GM23248 (cell line): ENCODE measurements around the gene EGLN1.

ENCODE experiments used
- EZH2 ChIP-seq: fragments of 200-600 bp; sonication (generic); IDR thresholded peaks from 2 replicates; pipeline ENCODE4 v1.6.1; 2018; ENCODE audit warnings: antibody characterized with exemption, mild to moderate bottlenecking; ENCODE audit not compliant: insufficient read depth, poor library complexity, severe bottlenecking
- EZH2phosphoT487 ChIP-seq: fragments of 200-600 bp; sonication (generic); IDR thresholded peaks from 2 replicates; pipeline ENCODE4 v1.6.1; 2018; ENCODE audit warnings: antibody characterized with exemption, moderate library complexity, mild to moderate bottlenecking, low read depth; ENCODE audit not compliant: insufficient read depth

GRCh38 chr1:231318015-231318355, 104.1 kb downstream of the EGLN1 start:
- TF ChIP-seq EZH2phosphoT487 (no peak), EZH2 (no peak)
